Esophagus squamous epithelium (tissue), 4 donors: ENCODE measurements around the gene ADAM17.

ENCODE experiments used
- POLR2A ChIP-seq, 4 donors: fragments of 450-650 bp; IDR thresholded peaks; one replicate each; pipeline ENCODE4 v1.6.1; 2017; ENCODE audit warnings: antibody characterized with exemption in 4 of 4, mild to moderate bottlenecking in 4 of 4, moderate library complexity in 3 of 4
- TF ChIP-seq, protein P1 (sequence below), 6 experiments: fragments of 450-650 bp in 4 of 6; fragments of 200-600 bp in 2 of 6; sonication (generic) in 2 of 6; IDR thresholded peaks; one replicate each; pipeline ENCODE4 v1.5.1; 2016 to 2019; ENCODE audit warnings: antibody characterized with exemption in 6 of 6, mild to moderate bottlenecking in 4 of 6, moderate library complexity in 4 of 6

DNA sequence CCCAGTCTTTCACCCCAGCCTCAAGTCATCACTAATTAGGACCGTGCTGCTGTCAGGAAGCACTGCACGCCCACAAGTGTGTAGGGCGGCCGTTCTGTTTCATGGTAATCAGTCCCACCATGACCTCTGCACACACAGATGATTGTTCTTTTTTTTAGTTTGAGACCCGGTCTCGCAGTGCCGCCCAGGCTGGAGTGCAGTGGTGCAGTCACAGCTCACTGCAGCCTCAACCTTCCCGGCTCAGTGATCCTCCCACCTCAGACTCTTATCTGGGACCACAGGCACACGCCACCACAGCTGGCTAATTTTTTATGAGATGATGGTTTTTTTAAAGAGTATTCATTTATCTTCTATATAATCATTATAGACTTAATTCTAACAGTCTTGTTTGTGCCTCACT, 83.1 kb downstream of the ADAM17 start:
- TF ChIP-seq, protein P1, sequence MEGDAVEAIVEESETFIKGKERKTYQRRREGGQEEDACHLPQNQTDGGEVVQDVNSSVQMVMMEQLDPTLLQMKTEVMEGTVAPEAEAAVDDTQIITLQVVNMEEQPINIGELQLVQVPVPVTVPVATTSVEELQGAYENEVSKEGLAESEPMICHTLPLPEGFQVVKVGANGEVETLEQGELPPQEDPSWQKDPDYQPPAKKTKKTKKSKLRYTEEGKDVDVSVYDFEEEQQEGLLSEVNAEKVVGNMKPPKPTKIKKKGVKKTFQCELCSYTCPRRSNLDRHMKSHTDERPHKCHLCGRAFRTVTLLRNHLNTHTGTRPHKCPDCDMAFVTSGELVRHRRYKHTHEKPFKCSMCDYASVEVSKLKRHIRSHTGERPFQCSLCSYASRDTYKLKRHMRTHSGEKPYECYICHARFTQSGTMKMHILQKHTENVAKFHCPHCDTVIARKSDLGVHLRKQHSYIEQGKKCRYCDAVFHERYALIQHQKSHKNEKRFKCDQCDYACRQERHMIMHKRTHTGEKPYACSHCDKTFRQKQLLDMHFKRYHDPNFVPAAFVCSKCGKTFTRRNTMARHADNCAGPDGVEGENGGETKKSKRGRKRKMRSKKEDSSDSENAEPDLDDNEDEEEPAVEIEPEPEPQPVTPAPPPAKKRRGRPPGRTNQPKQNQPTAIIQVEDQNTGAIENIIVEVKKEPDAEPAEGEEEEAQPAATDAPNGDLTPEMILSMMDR (IDR thresholded peaks at IDR 0.05) = no peak
- no peak for TF ChIP-seq POLR2A (IDR thresholded peaks at IDR 0.05)
